GM12878 (cell line): ENCODE results near the gene ESR1.

Experiments
- EP300 ChIP-seq, 2 experiments: fragments of 150-350 bp in 1 of 2; IDR thresholded peaks; 2 replicates each; pipeline ENCODE4 v1.6.1; 2011 to 2012; ENCODE audit warnings: low read depth in 2 of 2, low read length in 2 of 2, borderline replicate concordance in 1 of 2, improper control_type of control experiment in 1 of 2, inconsistent platforms in 1 of 2; ENCODE audit not compliant: control insufficient read depth in 1 of 2
- FOS ChIP-seq: IDR thresholded peaks from 3 replicates; pipeline ENCODE4 v1.6.1; 2011; ENCODE audit warnings: borderline replicate concordance; ENCODE audit not compliant: insufficient read length; ENCODE audit errors: extremely low read depth
- FOXK2 ChIP-seq: fragments of 450-650 bp; IDR thresholded peaks from 2 replicates; pipeline ENCODE4 v1.6.1; 2017; ENCODE audit warnings: mild to moderate bottlenecking, moderate library complexity
- KDM1A ChIP-seq: fragments of 200-600 bp; sonication (generic); IDR thresholded peaks from 2 replicates; pipeline ENCODE4 v1.6.1; 2016; ENCODE audit warnings: borderline replicate concordance
- POLR2A ChIP-seq: IDR thresholded peaks from 2 replicates; pipeline ENCODE4 v1.6.1; 2011; ENCODE audit warnings: low read depth, mild to moderate bottlenecking, low read length
- POLR2AphosphoS5 ChIP-seq: IDR thresholded peaks from 2 replicates; pipeline ENCODE4 v1.6.1; 2011; ENCODE audit warnings: mild to moderate bottlenecking, low read length, inconsistent platforms
- ZBED1 ChIP-seq: IDR thresholded peaks from 2 replicates; pipeline ENCODE4 v1.6.1; 2016; ENCODE audit warnings: borderline replicate concordance
- TF ChIP-seq, protein P1 (sequence below): IDR thresholded peaks from 2 replicates; pipeline ENCODE4 v1.6.1; 2011; ENCODE audit warnings: low read depth, low read length, improper control_type of control experiment, borderline replicate concordance
- TF ChIP-seq, protein P2 (sequence below), 3 experiments: IDR thresholded peaks in 2 of 3; conservative IDR thresholded peaks in 1 of 3; 2 replicates each; pipeline ENCODE4 v1.5.1; 2011; ENCODE audit warnings: low read depth in 3 of 3, low read length in 3 of 3, mild to moderate bottlenecking in 3 of 3, control low read depth in 2 of 3, moderate library complexity in 2 of 3, inconsistent platforms in 1 of 3, mixed read lengths in 1 of 3; ENCODE audit not compliant: control insufficient read depth in 2 of 3, insufficient read depth in 1 of 3; ENCODE audit errors: extremely low read depth in 1 of 3
- TF ChIP-seq, protein P3 (sequence below): IDR thresholded peaks from 2 replicates; pipeline ENCODE4 v1.6.1; 2011; ENCODE audit warnings: mild to moderate bottlenecking, low read depth, low read length, moderate library complexity; ENCODE audit not compliant: insufficient replicate concordance

DNA sequence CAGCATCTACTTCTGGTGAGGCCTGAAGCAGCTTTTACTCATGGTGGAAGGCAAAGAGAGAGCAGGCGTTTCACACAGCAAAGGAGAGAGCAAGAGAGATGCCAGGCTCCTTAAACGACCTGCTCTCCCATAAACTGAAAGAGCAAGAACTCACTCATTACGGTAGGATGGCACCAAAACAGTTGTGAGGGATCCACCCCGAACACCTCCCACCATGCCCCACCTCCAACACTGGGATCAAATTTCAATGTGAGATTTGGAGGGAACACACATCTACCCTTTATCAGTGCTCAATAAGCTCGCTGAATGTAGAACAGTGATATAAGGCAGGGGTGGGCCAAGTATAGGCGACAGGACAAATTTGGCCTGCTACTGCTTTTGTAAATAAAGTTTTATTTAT lies 244.6 kb downstream of the ESR1 start:
- TF ChIP-seq POLR2A (no peak), EP300 (IDR thresholded peaks at IDR 0.05; ENCODE audit: borderline replicate concordance in 1 of 2, control insufficient read depth in 1 of 2, low read depth in 2 of 2, low read length in 2 of 2) (no peak), FOXK2 (no peak), ZBED1 (no peak), POLR2AphosphoS5 (no peak), KDM1A (no peak), FOS (no peak)
- TF ChIP-seq, protein P1, sequence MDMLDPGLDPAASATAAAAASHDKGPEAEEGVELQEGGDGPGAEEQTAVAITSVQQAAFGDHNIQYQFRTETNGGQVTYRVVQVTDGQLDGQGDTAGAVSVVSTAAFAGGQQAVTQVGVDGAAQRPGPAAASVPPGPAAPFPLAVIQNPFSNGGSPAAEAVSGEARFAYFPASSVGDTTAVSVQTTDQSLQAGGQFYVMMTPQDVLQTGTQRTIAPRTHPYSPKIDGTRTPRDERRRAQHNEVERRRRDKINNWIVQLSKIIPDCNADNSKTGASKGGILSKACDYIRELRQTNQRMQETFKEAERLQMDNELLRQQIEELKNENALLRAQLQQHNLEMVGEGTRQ, result no peak
- TF ChIP-seq, protein P2, sequence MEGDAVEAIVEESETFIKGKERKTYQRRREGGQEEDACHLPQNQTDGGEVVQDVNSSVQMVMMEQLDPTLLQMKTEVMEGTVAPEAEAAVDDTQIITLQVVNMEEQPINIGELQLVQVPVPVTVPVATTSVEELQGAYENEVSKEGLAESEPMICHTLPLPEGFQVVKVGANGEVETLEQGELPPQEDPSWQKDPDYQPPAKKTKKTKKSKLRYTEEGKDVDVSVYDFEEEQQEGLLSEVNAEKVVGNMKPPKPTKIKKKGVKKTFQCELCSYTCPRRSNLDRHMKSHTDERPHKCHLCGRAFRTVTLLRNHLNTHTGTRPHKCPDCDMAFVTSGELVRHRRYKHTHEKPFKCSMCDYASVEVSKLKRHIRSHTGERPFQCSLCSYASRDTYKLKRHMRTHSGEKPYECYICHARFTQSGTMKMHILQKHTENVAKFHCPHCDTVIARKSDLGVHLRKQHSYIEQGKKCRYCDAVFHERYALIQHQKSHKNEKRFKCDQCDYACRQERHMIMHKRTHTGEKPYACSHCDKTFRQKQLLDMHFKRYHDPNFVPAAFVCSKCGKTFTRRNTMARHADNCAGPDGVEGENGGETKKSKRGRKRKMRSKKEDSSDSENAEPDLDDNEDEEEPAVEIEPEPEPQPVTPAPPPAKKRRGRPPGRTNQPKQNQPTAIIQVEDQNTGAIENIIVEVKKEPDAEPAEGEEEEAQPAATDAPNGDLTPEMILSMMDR (IDR thresholded peaks at IDR 0.05 in 2 of 3, conservative IDR thresholded peaks at IDR 0.05 in 1 of 3; ENCODE audit: control insufficient read depth in 2 of 3, extremely low read depth in 1 of 3, insufficient read depth in 1 of 3, low read depth in 3 of 3, low read length in 3 of 3), result no peak
- TF ChIP-seq, protein P3, sequence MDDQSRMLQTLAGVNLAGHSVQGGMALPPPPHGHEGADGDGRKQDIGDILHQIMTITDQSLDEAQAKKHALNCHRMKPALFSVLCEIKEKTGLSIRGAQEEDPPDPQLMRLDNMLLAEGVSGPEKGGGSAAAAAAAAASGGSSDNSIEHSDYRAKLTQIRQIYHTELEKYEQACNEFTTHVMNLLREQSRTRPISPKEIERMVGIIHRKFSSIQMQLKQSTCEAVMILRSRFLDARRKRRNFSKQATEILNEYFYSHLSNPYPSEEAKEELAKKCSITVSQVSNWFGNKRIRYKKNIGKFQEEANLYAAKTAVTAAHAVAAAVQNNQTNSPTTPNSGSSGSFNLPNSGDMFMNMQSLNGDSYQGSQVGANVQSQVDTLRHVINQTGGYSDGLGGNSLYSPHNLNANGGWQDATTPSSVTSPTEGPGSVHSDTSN, result no peak
